Measurements from ENCODE around the gene PARP8.

PARP8 gene

GRCh38 chr5:50822761-50823160 is 156.3 kb downstream of the PARP8 start:
- DNase-seq (ENCODE audit: insufficient read length, low spot score) (no peak), FAIRE-seq (no peak)
- no peak for TF ChIP-seq POLR2A (IDR thresholded peaks at IDR 0.05; ENCODE audit: low read depth, low read length)
- TF ChIP-seq SPI1 (IDR thresholded peaks at IDR 0.05; ENCODE audit: low read depth, low read length): no peak
- no peak for TF ChIP-seq PAX5 (IDR thresholded peaks at IDR 0.05; ENCODE audit: insufficient read depth, low read length, severe bottlenecking)
- no peak for TF ChIP-seq TAF1 (IDR thresholded peaks at IDR 0.05; ENCODE audit: low read depth, low read length)
- TF ChIP-seq POU2F2 (IDR thresholded peaks at IDR 0.05; ENCODE audit: low read depth, low read length): no peak
- no peak for TF ChIP-seq POLR2AphosphoS5 (IDR thresholded peaks at IDR 0.05; ENCODE audit: low read depth, low read length)

- TF ChIP-seq PAX5 (IDR thresholded peaks at IDR 0.05; ENCODE audit: insufficient read depth, low read length, severe bottlenecking) (no peak), POU2F2 (IDR thresholded peaks at IDR 0.05; ENCODE audit: low read depth, low read length) (no peak), TAF1 (IDR thresholded peaks at IDR 0.05; ENCODE audit: low read depth, low read length) (no peak), POLR2A (IDR thresholded peaks at IDR 0.05; ENCODE audit: low read depth, low read length) (no peak), POLR2AphosphoS5 (IDR thresholded peaks at IDR 0.05; ENCODE audit: low read depth, low read length) (no peak), SPI1 (IDR thresholded peaks at IDR 0.05; ENCODE audit: low read depth, low read length) (no peak)
- no peak for DNase-seq (ENCODE audit: insufficient read length, low spot score)
- no peak for FAIRE-seq
These were observed 157.1 kb downstream of the PARP8 start for GRCh38 chr5:50823568-50823967.

DNA sequence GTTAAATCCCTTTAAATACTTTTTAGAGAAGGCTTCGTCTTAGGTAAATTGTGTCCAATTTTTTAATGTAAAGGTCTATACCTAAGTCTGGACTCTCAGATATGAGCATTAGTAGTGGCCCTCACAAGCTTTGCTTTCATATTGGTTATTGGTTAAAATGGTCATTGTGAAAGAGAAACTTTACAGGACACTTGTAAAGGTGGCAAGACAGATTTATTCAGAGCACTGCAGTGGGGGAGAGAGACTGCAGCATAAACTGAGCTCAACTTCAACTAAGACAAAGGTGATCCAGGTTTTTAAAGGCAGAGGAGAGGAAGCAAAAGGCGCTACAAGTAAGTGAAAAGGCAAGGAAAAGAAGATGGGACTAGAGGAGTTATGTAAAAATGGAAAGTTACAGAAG is 157.7 kb downstream of the PARP8 start:
- TF ChIP-seq TAF1 (IDR thresholded peaks at IDR 0.05; ENCODE audit: low read depth, low read length) (no peak), PAX5 (IDR thresholded peaks at IDR 0.05; ENCODE audit: insufficient read depth, low read length, severe bottlenecking) (no peak), POU2F2 (IDR thresholded peaks at IDR 0.05; ENCODE audit: low read depth, low read length) (no peak), POLR2A (IDR thresholded peaks at IDR 0.05; ENCODE audit: low read depth, low read length) (no peak), POLR2AphosphoS5 (IDR thresholded peaks at IDR 0.05; ENCODE audit: low read depth, low read length) (no peak), SPI1 (IDR thresholded peaks at IDR 0.05; ENCODE audit: low read depth, low read length) (no peak)
- no peak for FAIRE-seq
- DNase-seq (ENCODE audit: insufficient read length, low spot score): no peak

- FAIRE-seq (no peak), DNase-seq (ENCODE audit: insufficient read length, low spot score) (no peak)
- no peak for TF ChIP-seq POLR2A (IDR thresholded peaks at IDR 0.05; ENCODE audit: low read depth, low read length)
- TF ChIP-seq TAF1 (IDR thresholded peaks at IDR 0.05; ENCODE audit: low read depth, low read length): no peak
- no peak for TF ChIP-seq SPI1 (IDR thresholded peaks at IDR 0.05; ENCODE audit: low read depth, low read length)
- no peak for TF ChIP-seq POLR2AphosphoS5 (IDR thresholded peaks at IDR 0.05; ENCODE audit: low read depth, low read length)
- no peak for TF ChIP-seq PAX5 (IDR thresholded peaks at IDR 0.05; ENCODE audit: insufficient read depth, low read length, severe bottlenecking)
- TF ChIP-seq POU2F2 (IDR thresholded peaks at IDR 0.05; ENCODE audit: low read depth, low read length): no peak
These were observed 161.2 kb downstream of the PARP8 start for GRCh38 chr5:50827516-50828247.

GRCh38 chr5:50829023-50829422 is 162.6 kb downstream of the PARP8 start:
- DNase-seq (ENCODE audit: insufficient read length, low spot score): no peak
- FAIRE-seq: no peak
- no peak for TF ChIP-seq POU2F2 (IDR thresholded peaks at IDR 0.05; ENCODE audit: low read depth, low read length)
- TF ChIP-seq POLR2AphosphoS5 (IDR thresholded peaks at IDR 0.05; ENCODE audit: low read depth, low read length): no peak
- no peak for TF ChIP-seq TAF1 (IDR thresholded peaks at IDR 0.05; ENCODE audit: low read depth, low read length)
- no peak for TF ChIP-seq SPI1 (IDR thresholded peaks at IDR 0.05; ENCODE audit: low read depth, low read length)

DNA sequence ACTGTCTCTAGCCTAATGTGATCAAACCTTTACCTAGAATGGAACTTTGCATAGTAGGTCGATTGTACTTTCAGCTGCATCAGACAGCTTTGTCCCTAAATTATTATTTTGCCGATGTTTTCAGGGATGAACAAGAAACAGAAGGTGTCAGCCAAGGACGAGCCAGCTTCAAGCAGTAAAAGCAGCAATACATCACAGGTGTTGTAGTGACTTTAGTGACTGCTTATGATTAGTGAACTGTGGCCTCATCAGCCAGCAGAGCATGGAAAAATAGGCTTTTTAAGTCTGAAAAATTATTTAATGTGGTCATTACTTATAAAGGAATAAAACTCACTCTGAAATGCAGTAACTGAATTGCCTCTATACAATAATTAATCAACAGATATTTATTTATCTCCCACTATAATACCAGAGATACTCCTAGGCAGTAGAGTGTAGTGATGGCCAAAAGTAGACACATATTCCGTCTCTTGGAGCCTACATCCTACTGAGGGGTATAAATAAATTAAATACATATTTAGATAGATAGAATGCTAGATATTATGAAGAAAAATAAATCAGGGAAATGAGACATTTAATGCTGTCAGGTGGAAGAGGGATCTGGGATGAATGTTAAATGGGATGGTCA is 166.3 kb downstream of the PARP8 start:
- no peak for TF ChIP-seq POLR2AphosphoS5 (IDR thresholded peaks at IDR 0.05; ENCODE audit: low read depth, low read length)
- TF ChIP-seq SPI1 (IDR thresholded peaks at IDR 0.05; ENCODE audit: low read depth, low read length): no peak
- no peak for TF ChIP-seq POU2F2 (IDR thresholded peaks at IDR 0.05; ENCODE audit: low read depth, low read length)
- no peak for TF ChIP-seq PAX5 (IDR thresholded peaks at IDR 0.05; ENCODE audit: insufficient read depth, low read length, severe bottlenecking)
- TF ChIP-seq POLR2A (IDR thresholded peaks at IDR 0.05; ENCODE audit: low read depth, low read length): no peak
- TF ChIP-seq TAF1 (IDR thresholded peaks at IDR 0.05; ENCODE audit: low read depth, low read length): no peak
- FAIRE-seq (no peak), DNase-seq (ENCODE audit: insufficient read length, low spot score) (no peak)

- DNase-seq (ENCODE audit: insufficient read length, low spot score) (no peak), FAIRE-seq (no peak)
- TF ChIP-seq TAF1 (IDR thresholded peaks at IDR 0.05; ENCODE audit: low read depth, low read length) (no peak), PAX5 (IDR thresholded peaks at IDR 0.05; ENCODE audit: insufficient read depth, low read length, severe bottlenecking) (no peak), POU2F2 (IDR thresholded peaks at IDR 0.05; ENCODE audit: low read depth, low read length) (no peak), POLR2AphosphoS5 (IDR thresholded peaks at IDR 0.05; ENCODE audit: low read depth, low read length) (no peak), POLR2A (IDR thresholded peaks at IDR 0.05; ENCODE audit: low read depth, low read length) (no peak), SPI1 (IDR thresholded peaks at IDR 0.05; ENCODE audit: low read depth, low read length) (no peak)
These were observed 169.9 kb downstream of the PARP8 start for GRCh38 chr5:50836356-50836755.

GRCh38 chr5:50839472-50839871 is 173.0 kb downstream of the PARP8 start:
- FAIRE-seq (no peak), DNase-seq (ENCODE audit: insufficient read length, low spot score) (no peak)
- TF ChIP-seq PAX5 (IDR thresholded peaks at IDR 0.05; ENCODE audit: insufficient read depth, low read length, severe bottlenecking) (no peak), POLR2A (IDR thresholded peaks at IDR 0.05; ENCODE audit: low read depth, low read length) (no peak), SPI1 (IDR thresholded peaks at IDR 0.05; ENCODE audit: low read depth, low read length) (no peak), POLR2AphosphoS5 (IDR thresholded peaks at IDR 0.05; ENCODE audit: low read depth, low read length) (no peak), TAF1 (IDR thresholded peaks at IDR 0.05; ENCODE audit: low read depth, low read length) (no peak), POU2F2 (IDR thresholded peaks at IDR 0.05; ENCODE audit: low read depth, low read length) (no peak)

GRCh38 chr5:50843091-50843490 is 176.7 kb downstream of the PARP8 start:
- DNase-seq (ENCODE audit: insufficient read length, low spot score) (no peak), FAIRE-seq (no peak)
- TF ChIP-seq POLR2A (IDR thresholded peaks at IDR 0.05; ENCODE audit: low read depth, low read length) (no peak), TAF1 (IDR thresholded peaks at IDR 0.05; ENCODE audit: low read depth, low read length) (no peak), PAX5 (IDR thresholded peaks at IDR 0.05; ENCODE audit: insufficient read depth, low read length, severe bottlenecking) (no peak), POU2F2 (IDR thresholded peaks at IDR 0.05; ENCODE audit: low read depth, low read length) (no peak), POLR2AphosphoS5 (IDR thresholded peaks at IDR 0.05; ENCODE audit: low read depth, low read length) (no peak), SPI1 (IDR thresholded peaks at IDR 0.05; ENCODE audit: low read depth, low read length) (no peak)
